B cell (primary cell): Measurements from ENCODE around the gene EXOSC2. TPM values are rescaled to one million over a fixed set of nuclear protein-coding genes. Genes with fewer than 3 reads are reported as not detected.

Experiments used
- ATAC-seq: fragments of 200-7000 bp; cut with Tn5 transposase; one replicate; pipeline ENCODE4 v1.10.0; 2021; ENCODE audit warnings: low read depth, mild to moderate bottlenecking, moderate number of reproducible peaks, moderate library complexity
- CTCF ChIA-PET: fragments of 350-600 bp; sonication (Branson Sonifier 250); formaldehyde crosslinking; loops from one replicate; lab custom pipeline; 2021; ENCODE audit warnings: antibody characterized with exemption, inconsistent platforms; lab: Charles Lee
- POLR2A ChIA-PET: fragments of 350-600 bp; sonication (Branson Sonifier 250); formaldehyde crosslinking; loops from one replicate; lab custom pipeline; 2021; ENCODE audit warnings: antibody characterized with exemption; lab: Charles Lee
- DNase-seq: peaks from one replicate; pipeline ENCODE4 v3.0.0; 2013
- H2AFZ ChIP-seq: 2 replicates; pipeline ENCODE4 v1.6.1; 2012; ENCODE audit warnings: mild to moderate bottlenecking, low read depth, low read length; ENCODE audit not compliant: insufficient read depth, poor library complexity, severe bottlenecking
- H3K27ac ChIP-seq, 2 donors: 1 replicate in 1 of 2; 2 replicates in 1 of 2; pipeline ENCODE4 v1.5.1; 2012 to 2013; ENCODE audit warnings: low read length in 2 of 2, mild to moderate bottlenecking in 2 of 2, moderate library complexity in 1 of 2
- H3K27me3 ChIP-seq, 4 experiments: fragments of 200-600 bp in 1 of 4; sonication (generic) in 1 of 4; replicated peaks in 1 of 4; 1 replicate in 2 of 4; 2 replicates in 2 of 4; pipeline versions ENCODE4 v1.6.1 to v1.7.0; 2013 to 2016; ENCODE audit warnings: low read length in 3 of 4, mild to moderate bottlenecking in 2 of 4, mixed read lengths in 1 of 4, moderate library complexity in 1 of 4; ENCODE audit not compliant: insufficient read depth in 4 of 4, control insufficient read depth in 3 of 4; ENCODE audit errors: control extremely low read depth in 1 of 4
- H3K36me3 ChIP-seq, 2 experiments: replicated peaks in 1 of 2; 1 replicate in 1 of 2; 2 replicates in 1 of 2; pipeline versions ENCODE4 v1.6.1 to v1.7.1; 2013; ENCODE audit warnings: low read length in 1 of 2; ENCODE audit not compliant: insufficient read depth in 2 of 2, control insufficient read depth in 1 of 2; ENCODE audit errors: control extremely low read depth in 1 of 2, extremely low read depth in 1 of 2
- H3K4me1 ChIP-seq, 2 donors: fragments of 200-600 bp in 1 of 2; sonication (generic) in 1 of 2; 1 replicate in 1 of 2; 2 replicates in 1 of 2; pipeline versions ENCODE4 v1.5.1 to v1.6.1; 2013 to 2017; ENCODE audit warnings: low read length in 2 of 2; ENCODE audit not compliant: control insufficient read depth in 2 of 2, insufficient read depth in 2 of 2
- H3K4me2 ChIP-seq: replicated peaks from 2 replicates; pipeline ENCODE3; 2012; ENCODE audit warnings: mild to moderate bottlenecking, low read depth, low read length; ENCODE audit not compliant: poor library complexity, severe bottlenecking
- H3K4me3 ChIP-seq, 5 experiments: fragments of 200-600 bp in 1 of 5; sonication (generic) in 1 of 5; 1 replicate in 3 of 5; 2 replicates in 2 of 5; pipeline versions ENCODE4 v1.5.1 to v1.7.0; 2011 to 2016; ENCODE audit warnings: low read length in 4 of 5, mild to moderate bottlenecking in 4 of 5, low read depth in 2 of 5, control low read depth in 1 of 5, moderate library complexity in 1 of 5; ENCODE audit not compliant: insufficient read depth in 1 of 5; ENCODE audit errors: control extremely low read depth in 1 of 5, extremely low read depth in 1 of 5
- H3K79me2 ChIP-seq: fragments of 200-600 bp; sonication (generic); one replicate; pipeline ENCODE4 v1.6.0; 2016; ENCODE audit warnings: low read length; ENCODE audit not compliant: control insufficient read depth, insufficient read depth
- H3K9ac ChIP-seq: fragments of 200-600 bp; sonication (generic); 2 replicates; pipeline ENCODE4 v1.6.1; 2017; ENCODE audit warnings: mild to moderate bottlenecking, low read length, moderate library complexity
- H3K9me3 ChIP-seq, 3 donors: one replicate each; pipeline versions ENCODE4 v1.6.1 to v1.7.1; 2013; ENCODE audit warnings: low read length in 2 of 3; ENCODE audit not compliant: control insufficient read depth in 2 of 3, insufficient read depth in 1 of 3; ENCODE audit errors: control extremely low read depth in 1 of 3
- H4K20me1 ChIP-seq: 2 replicates; pipeline ENCODE4 v1.6.0; 2012; ENCODE audit warnings: mild to moderate bottlenecking, low read length; ENCODE audit not compliant: insufficient read depth, control insufficient read depth, poor library complexity, severe bottlenecking
- H3K27ac Mint-ChIP-seq: one replicate; pipeline ENCODE4 v1.8.0; 2021; ENCODE audit warnings: mixed read lengths
- H3K27me3 Mint-ChIP-seq: one replicate; pipeline ENCODE4 v1.8.0; 2021; ENCODE audit warnings: mixed read lengths
- H3K4me1 Mint-ChIP-seq: one replicate; pipeline ENCODE4 v1.8.0; 2021; ENCODE audit warnings: mixed read lengths
- H3K4me3 Mint-ChIP-seq: one replicate; pipeline ENCODE4 v1.8.0; 2021; ENCODE audit warnings: mixed read lengths
- H3K9me3 Mint-ChIP-seq: one replicate; pipeline ENCODE4 v1.8.0; 2022; ENCODE audit warnings: mixed read lengths; ENCODE audit not compliant: insufficient read depth
- EZH2 ChIP-seq: IDR thresholded peaks from 2 replicates; pipeline ENCODE4 v1.6.1; 2012; ENCODE audit warnings: borderline replicate concordance, low read depth, mild to moderate bottlenecking, moderate library complexity, low read length; ENCODE audit not compliant: insufficient read depth, poor library complexity, severe bottlenecking
- WGBS: methylation state at CpG from one replicate; pipeline ENCODE4 v1.1.5; 2013; ENCODE audit warnings: missing lambda C conversion rate; ENCODE audit not compliant: insufficient coverage; 5-methylcytosine and 5-hydroxymethylcytosine counted together
- intact Hi-C: fragments of 100-400 bp; cut with micrococcal nuclease; formaldehyde crosslinking; loops from one replicate; pipeline ENCODE4 v1.10.0; 2022
- polyA plus RNA-seq: library from polyadenylated mRNA; depleted of rRNA; stranded (reverse); fragments of >200 nt; gene quantifications from 2 replicates; pipeline ENCODE4 v1.2.3, GENCODE V29; 2012
- total RNA-seq, 2 donors: library from RNA; stranded (reverse); fragments of 120-200 nt in 1 of 2; gene quantifications; 1 replicate in 1 of 2; 2 replicates in 1 of 2; pipeline versions ENCODE4 v1.2.3 to v1.2.4, GENCODE V29; 2013 to 2022
- TF ChIP-seq, protein P1 (sequence below): fragments of 200-600 bp; IDR thresholded peaks from one replicate; pipeline ENCODE4 v1.8.0; 2022; ENCODE audit warnings: antibody characterized with exemption, mild to moderate bottlenecking

EXOSC2 gene
- total and polyA plus RNA-seq, 2 donors (not counting 1 experiment from before 2014, with no cell fraction given) = 31.5 to 53.3 TPM

GRCh38 chr9:130680836-130681768 is 12.5 kb upstream of the EXOSC2 start:
- peak overlapping the region; percentile 69 for H3K4me3 Mint-ChIP-seq
- no peaks in the 10 kb centered on the region for H4K20me1 ChIP-seq
- no peaks in the 10 kb centered on the region for H3K9me3 Mint-ChIP-seq
- peaks cover 12% of the 10 kb centered on the region in 2 donors for H3K4me1 ChIP-seq
- WGBS = 4% methylated on average over 116 of the region's 116 CpGs
- H3K27ac ChIP-seq = no peak overlapping the region
- intact Hi-C loops = loop anchor here (10.0 kb wide), 1 partner anchor 576 kb away; no protein-coding TSS in a partner anchor
- H3K9ac ChIP-seq = peak overlapping the region; percentile 70
- H3K4me3 ChIP-seq = peak overlapping the region in 4 of 5 experiments; percentile 29 to 71 (median 63)
- H3K27me3 ChIP-seq = peaks cover 0 to 32% (median 4%) of the 10 kb centered on the region in 4 experiments
- ChIA-PET CTCF (interaction anchor here (0.6 to 2.2 kb wide), 6 partner anchors 13 to 221 kb away, joined by 3 to 43 read pairs (median 5); partner anchors contain the start of gene EXOSC2), POLR2A (no interaction called here)
- peak overlapping the region; percentile 97 for H3K4me2 ChIP-seq
- peaks cover 7% of the 10 kb centered on the region for H3K27me3 Mint-ChIP-seq
- no peak for TF ChIP-seq EZH2
- TF ChIP-seq, protein P1, sequence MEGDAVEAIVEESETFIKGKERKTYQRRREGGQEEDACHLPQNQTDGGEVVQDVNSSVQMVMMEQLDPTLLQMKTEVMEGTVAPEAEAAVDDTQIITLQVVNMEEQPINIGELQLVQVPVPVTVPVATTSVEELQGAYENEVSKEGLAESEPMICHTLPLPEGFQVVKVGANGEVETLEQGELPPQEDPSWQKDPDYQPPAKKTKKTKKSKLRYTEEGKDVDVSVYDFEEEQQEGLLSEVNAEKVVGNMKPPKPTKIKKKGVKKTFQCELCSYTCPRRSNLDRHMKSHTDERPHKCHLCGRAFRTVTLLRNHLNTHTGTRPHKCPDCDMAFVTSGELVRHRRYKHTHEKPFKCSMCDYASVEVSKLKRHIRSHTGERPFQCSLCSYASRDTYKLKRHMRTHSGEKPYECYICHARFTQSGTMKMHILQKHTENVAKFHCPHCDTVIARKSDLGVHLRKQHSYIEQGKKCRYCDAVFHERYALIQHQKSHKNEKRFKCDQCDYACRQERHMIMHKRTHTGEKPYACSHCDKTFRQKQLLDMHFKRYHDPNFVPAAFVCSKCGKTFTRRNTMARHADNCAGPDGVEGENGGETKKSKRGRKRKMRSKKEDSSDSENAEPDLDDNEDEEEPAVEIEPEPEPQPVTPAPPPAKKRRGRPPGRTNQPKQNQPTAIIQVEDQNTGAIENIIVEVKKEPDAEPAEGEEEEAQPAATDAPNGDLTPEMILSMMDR = no peak
- H3K27ac Mint-ChIP-seq = no peak overlapping the region
- H2AFZ ChIP-seq = peak overlapping the region; percentile 92
- H3K9me3 ChIP-seq = peaks cover 0 to 5% (median 5%) of the 10 kb centered on the region in 3 donors
- H3K79me2 ChIP-seq = no peaks in the 10 kb centered on the region
- ATAC-seq (peak; percentile 56), DNase-seq (peak; percentile 73)
- H3K36me3 ChIP-seq = no peaks in the 10 kb centered on the region
- H3K4me1 Mint-ChIP-seq = peaks cover 8% of the 10 kb centered on the region
